IgD-negative memory B cell (primary cell): Measurements from ENCODE around the gene COPG2. TPM values are rescaled to one million over a fixed set of nuclear protein-coding genes. Genes with fewer than 3 reads are reported as not detected.
A peak's percentile ranks its signal among the peaks of the same experiment; 100 is the strongest.

Experiments used
- H3K27ac Mint-ChIP-seq, 3 donors: one replicate each; pipeline ENCODE4 v1.8.0; 2020 to 2022; ENCODE audit warnings: mild to moderate bottlenecking in 3 of 3, mixed read lengths in 3 of 3, moderate library complexity in 1 of 3
- H3K27me3 Mint-ChIP-seq: one replicate; pipeline ENCODE4 v1.8.0; 2021; ENCODE audit warnings: mixed read lengths
- H3K36me3 Mint-ChIP-seq: one replicate; pipeline ENCODE4 v1.8.0; 2020; ENCODE audit warnings: mild to moderate bottlenecking, mixed read lengths
- H3K4me1 Mint-ChIP-seq, 3 donors: one replicate each; pipeline ENCODE4 v1.8.0; 2020 to 2022; ENCODE audit warnings: mixed read lengths in 3 of 3, mild to moderate bottlenecking in 1 of 3
- H3K4me3 Mint-ChIP-seq, 4 donors: one replicate each; pipeline ENCODE4 v1.8.0; 2020 to 2022; ENCODE audit warnings: mild to moderate bottlenecking in 4 of 4, mixed read lengths in 4 of 4, moderate library complexity in 3 of 4
- H3K9me3 Mint-ChIP-seq, 3 donors: one replicate each; pipeline ENCODE4 v1.8.0; 2020 to 2021; ENCODE audit warnings: mixed read lengths in 3 of 3, mild to moderate bottlenecking in 1 of 3
- polyA plus RNA-seq: library from polyadenylated mRNA; unstranded; fragments of 300-500 nt; fragmentation: Illumina TruSeq; gene quantifications from one replicate; pipeline ENCODE4 v1.2.3, GENCODE V29; 2021

Gene COPG2
- polyA plus RNA-seq, 1 donor from 2014 or later: 2.3 TPM

- no peak overlapping the region for H3K27ac Mint-ChIP-seq
- peak overlapping the region in 1 of 4 donors; percentile 26 for H3K4me3 Mint-ChIP-seq
- H3K4me1 Mint-ChIP-seq: peaks cover 6 to 12% (median 7%) of the 10 kb centered on the region in 3 donors
- peaks cover 4% of the 10 kb centered on the region for H3K27me3 Mint-ChIP-seq
- no peaks in the 10 kb centered on the region for H3K9me3 Mint-ChIP-seq
- peaks cover 1% of the 10 kb centered on the region for H3K36me3 Mint-ChIP-seq
These were observed 199.9 kb downstream of the COPG2 start for GRCh38 chr7:130468612-130469011.

DNA sequence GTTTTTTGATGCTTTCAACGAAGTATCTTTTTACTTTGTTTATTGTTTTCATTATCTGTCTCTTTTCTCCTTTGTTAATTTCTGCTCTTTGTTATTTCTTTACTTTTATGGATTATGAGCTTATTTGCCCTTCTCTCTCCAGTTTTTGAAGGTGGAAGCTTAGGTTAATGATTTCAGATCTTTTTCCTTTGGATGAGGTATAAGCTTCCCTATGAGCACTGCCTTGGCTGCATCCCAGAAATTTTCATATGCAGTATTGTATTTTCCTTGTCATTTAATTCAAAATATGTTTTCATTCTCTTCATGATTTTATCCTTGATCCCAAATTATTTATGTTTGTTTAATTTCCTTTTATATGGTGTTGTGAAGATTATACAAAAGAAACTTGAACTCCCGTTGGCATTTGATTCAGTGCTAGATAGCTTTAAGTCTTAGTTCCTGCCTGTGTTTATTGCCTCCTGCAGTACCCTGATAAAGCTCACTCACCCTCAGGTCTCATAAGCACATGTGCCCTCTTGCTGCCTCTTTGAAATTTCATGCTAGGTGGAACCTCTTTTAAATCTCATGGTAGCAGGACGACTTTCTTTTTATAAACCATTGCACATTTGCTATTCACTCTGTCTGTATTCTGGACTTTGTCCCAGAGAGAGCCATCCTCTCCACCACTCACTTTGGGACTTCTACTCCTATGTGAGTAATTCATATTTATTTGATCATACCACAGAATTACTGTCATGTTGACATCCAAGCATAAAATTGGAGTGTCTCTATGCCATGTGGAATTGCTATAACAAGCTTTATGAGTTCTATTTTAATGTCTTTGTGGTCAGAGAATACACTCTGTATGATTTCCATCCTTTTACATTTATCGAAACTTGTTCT, 204.8 kb downstream of the COPG2 start:
- Mint-ChIP-seq H3K27ac (no peak overlapping the region), H3K27me3 (peaks cover 3% of the 10 kb centered on the region), H3K4me3 (no peak overlapping the region), H3K36me3 (peaks cover 3% of the 10 kb centered on the region), H3K4me1 (peaks cover 0 to 2% (median 2%) of the 10 kb centered on the region in 3 donors), H3K9me3 (peaks cover 0 to 6% (median 3%) of the 10 kb centered on the region in 3 donors)

DNA sequence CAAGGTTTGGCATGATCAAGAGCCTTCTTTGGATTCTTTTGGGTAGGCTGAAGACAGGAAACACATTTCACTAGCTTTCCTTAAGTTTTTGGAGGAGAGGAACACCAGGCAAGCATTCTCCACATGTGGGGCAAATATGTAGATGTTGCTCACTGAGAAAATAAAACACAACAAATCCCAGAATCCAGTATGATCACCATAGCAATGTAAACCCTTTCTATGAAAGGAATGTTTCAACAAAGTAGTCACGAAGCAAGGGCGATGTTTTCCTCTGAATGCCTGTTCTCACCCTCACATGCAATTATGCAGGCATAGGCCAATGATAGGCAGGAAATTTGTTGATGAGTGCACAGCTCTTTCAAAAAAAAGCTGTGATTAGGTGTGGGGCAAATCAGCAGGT, 207.3 kb downstream of the COPG2 start:
- Mint-ChIP-seq H3K27ac (no peak overlapping the region), H3K4me3 (no peak overlapping the region), H3K36me3 (peaks cover 3% of the 10 kb centered on the region), H3K27me3 (peaks cover 2% of the 10 kb centered on the region), H3K4me1 (peaks cover 2 to 7% (median 5%) of the 10 kb centered on the region in 3 donors), H3K9me3 (peaks cover 0 to 6% (median 4%) of the 10 kb centered on the region in 3 donors)

DNA sequence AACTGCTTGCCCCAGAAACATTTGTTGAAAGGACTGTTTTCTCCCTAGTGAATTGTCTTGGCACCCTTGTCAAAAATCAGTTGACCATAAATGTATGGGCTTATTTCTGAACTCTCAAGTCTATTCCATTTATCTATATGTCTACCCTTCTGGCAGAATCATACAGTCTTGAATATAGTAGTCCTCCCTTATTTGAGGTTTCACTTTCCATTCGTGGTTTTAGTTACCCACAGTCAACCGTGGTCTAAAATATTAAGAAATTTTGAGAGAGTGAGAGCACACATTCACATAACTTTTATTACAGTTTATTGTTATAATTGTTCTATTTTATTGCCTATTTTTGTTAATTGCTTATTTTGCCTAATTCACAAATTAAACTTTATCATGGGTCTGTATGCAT, 210.3 kb downstream of the COPG2 start:
- Mint-ChIP-seq H3K27me3 (peaks cover under 1% of the 10 kb centered on the region), H3K9me3 (peaks cover 0 to 8% (median 4%) of the 10 kb centered on the region in 3 donors), H3K4me1 (peaks cover 2 to 8% (median 5%) of the 10 kb centered on the region in 3 donors), H3K27ac (no peak overlapping the region), H3K4me3 (peak overlapping the region in 2 of 4 donors; percentile 3 to 50), H3K36me3 (peaks cover 6% of the 10 kb centered on the region)

Other genes starting within 250 kb of the COPG2 start
- gene CEP41, start 227.7 kb downstream of the COPG2 start, polyA plus RNA-seq: 6.0 TPM
- gene MEST, start 176.7 kb downstream of the COPG2 start, polyA plus RNA-seq: 5.7 TPM
- gene TSGA13, start 17.8 kb upstream of the COPG2 start, polyA plus RNA-seq: not detected
- gene KLF14, start 65.5 kb upstream of the COPG2 start, polyA plus RNA-seq: 0.11 TPM